ENCODE results near the gene NRG3.

- TF ChIP-seq ZNF830 (tag by site-specific recombination; IDR thresholded peaks at IDR 0.05; ENCODE audit: low read depth) (no peak), ZBTB8A (tag by site-specific recombination; IDR thresholded peaks at IDR 0.05) (no peak), ZSCAN16 (tag by site-specific recombination; IDR thresholded peaks at IDR 0.05) (no peak), REST (tag by site-specific recombination; IDR thresholded peaks at IDR 0.05) (no peak)
These were observed 371.0 kb downstream of the NRG3 start for GRCh38 chr10:82245906-82246560.

Data from HEK293 (cell line).